HT-29 (cell line): ENCODE data around the gene ANKAR. TPM values are rescaled to one million over a fixed set of nuclear protein-coding genes. Genes with fewer than 3 reads are reported as not detected.
"Not testable (repeated sequence)": the region's sequence is repeated elsewhere in the genome, so short reads cannot be mapped to it uniquely, and the experiment has no call there.

ENCODE experiments used
- DNase-seq: peaks from one replicate; pipeline ENCODE4 v3.0.0-alpha.2; 2015; ENCODE audit warnings: low spot score
- total RNA-seq: library from RNA; depleted of rRNA; stranded (reverse); fragments of >200 nt; shearing (Covaris generic); gene quantifications from 2 replicates; pipeline ENCODE4 v1.2.3, GENCODE V29; 2014; rRNA removed

The ANKAR gene
- total RNA-seq = 0.94 and 2.7 TPM in 2 replicates

- DNase-seq = peak; percentile 95
These were observed at the start of gene ANKAR for GRCh38 chr2:189674374-189675112. ANKAR (plus strand) TSS chr2:189674670; CDS start chr2:189676491, 1,821 bp downstream.

- no peak for DNase-seq
These were observed 48.8 kb upstream of the ANKAR start for GRCh38 chr2:189625636-189626035.

GRCh38 chr2:189627789-189628188, 46.7 kb upstream of the ANKAR start:
- no peak for DNase-seq

- DNase-seq = peak; percentile 22
These were observed 45.5 kb upstream of the ANKAR start for GRCh38 chr2:189628817-189629530.

- DNase-seq = no peak
These were observed 44.7 kb upstream of the ANKAR start for GRCh38 chr2:189629531-189630453.

GRCh38 chr2:189631849-189632248, 42.6 kb upstream of the ANKAR start:
- no peak for DNase-seq

GRCh38 chr2:189633392-189633811, 41.1 kb upstream of the ANKAR start:
- DNase-seq = peak; percentile 42

GRCh38 chr2:189635353-189635752, 39.1 kb upstream of the ANKAR start:
- DNase-seq = no peak

GRCh38 chr2:189638301-189639006, 36.0 kb upstream of the ANKAR start:
- DNase-seq = no peak

- DNase-seq = peak; percentile 64
These were observed 35.4 kb upstream of the ANKAR start for GRCh38 chr2:189639007-189639609.

- no peak for DNase-seq
These were observed 33.5 kb upstream of the ANKAR start for GRCh38 chr2:189641002-189641401.

- DNase-seq = no peak
These were observed 32.9 kb upstream of the ANKAR start for GRCh38 chr2:189641590-189641989.

GRCh38 chr2:189646521-189646920, 27.9 kb upstream of the ANKAR start:
- DNase-seq = no peak

GRCh38 chr2:189648846-189649509, 25.5 kb upstream of the ANKAR start:
- DNase-seq = no peak

GRCh38 chr2:189651284-189651683, 23.2 kb upstream of the ANKAR start:
- no peak for DNase-seq

GRCh38 chr2:189653464-189653863, 21.0 kb upstream of the ANKAR start:
- DNase-seq = not testable (repeated sequence)

- no peak for DNase-seq
These were observed 19.8 kb upstream of the ANKAR start for GRCh38 chr2:189654641-189655040.

GRCh38 chr2:189657867-189658266, 16.6 kb upstream of the ANKAR start:
- no peak for DNase-seq

- no peak for DNase-seq
These were observed 15.9 kb upstream of the ANKAR start for GRCh38 chr2:189658306-189659212.
